Osteoblast (primary cell): ENCODE measurements around the gene ADARB1. TPM values are rescaled to one million over a fixed set of nuclear protein-coding genes. Genes with fewer than 3 reads are reported as not detected.

Experiments used
- DNase-seq: peaks from one replicate; pipeline ENCODE4 v3.0.0; 2011; ENCODE audit warnings: low spot score, mixed read lengths; ENCODE audit not compliant: insufficient read length; ENCODE audit errors: missing footprints
- H2AFZ ChIP-seq: 2 replicates; pipeline ENCODE4 v1.6.0; 2011; ENCODE audit warnings: mild to moderate bottlenecking, low read length
- H3K27ac ChIP-seq: 2 replicates; pipeline ENCODE4 v1.5.1; 2011; ENCODE audit warnings: mild to moderate bottlenecking, low read depth, low read length, moderate library complexity
- H3K27me3 ChIP-seq: 2 replicates; pipeline ENCODE4 v1.6.0; 2012; ENCODE audit warnings: mild to moderate bottlenecking, control low read depth, inconsistent platforms, low read length, moderate library complexity; ENCODE audit not compliant: insufficient read depth
- H3K36me3 ChIP-seq: 2 replicates; pipeline ENCODE4 v1.5.1; 2011; ENCODE audit warnings: mild to moderate bottlenecking, low read length, control low read depth, moderate library complexity; ENCODE audit not compliant: insufficient read depth
- H3K4me1 ChIP-seq: 2 replicates; pipeline ENCODE4 v1.5.1; 2011; ENCODE audit warnings: mild to moderate bottlenecking, low read length, control low read depth, moderate library complexity; ENCODE audit not compliant: insufficient read depth
- H3K4me2 ChIP-seq: 2 replicates; pipeline ENCODE4 v1.6.0; 2011; ENCODE audit warnings: mild to moderate bottlenecking, low read length; ENCODE audit not compliant: insufficient read depth
- H3K4me3 ChIP-seq: fragments of 200-600 bp; sonication (generic); 3 replicates; pipeline ENCODE4 v1.5.1; 2012; ENCODE audit warnings: mild to moderate bottlenecking, low read length, inconsistent platforms; ENCODE audit not compliant: insufficient read depth
- H3K79me2 ChIP-seq: 2 replicates; pipeline ENCODE4 v1.6.0; 2012; ENCODE audit warnings: mild to moderate bottlenecking, low read length, control low read depth, inconsistent platforms; ENCODE audit not compliant: insufficient read depth
- H3K9me3 ChIP-seq: 2 replicates; pipeline ENCODE4 v1.5.1; 2011; ENCODE audit warnings: low read depth, low read length, control low read depth
- H4K20me1 ChIP-seq: 2 replicates; pipeline ENCODE4 v1.6.0; 2012; ENCODE audit warnings: mild to moderate bottlenecking, low read length, control low read depth; ENCODE audit not compliant: insufficient read depth
- CTCF ChIP-seq: IDR thresholded peaks from 2 replicates; pipeline ENCODE4 v1.5.1; 2011; ENCODE audit warnings: mild to moderate bottlenecking, low read depth, low read length, moderate library complexity; ENCODE audit errors: extremely low read depth
- total RNA-seq: library from RNA; depleted of rRNA; stranded (reverse); fragments of >200 nt; gene quantifications from 2 replicates; pipeline ENCODE4 v1.2.3, GENCODE V29; 2012

ADARB1 gene
- total RNA-seq, 1 donor = 19.5 TPM

GRCh38 chr21:45030682-45031570, 43.5 kb upstream of the ADARB1 start:
- Histone ChIP-seq H3K27ac (no peak overlapping the region), H3K4me2 (peak overlapping the region; percentile 42), H3K36me3 (no peaks in the 10 kb centered on the region), H3K27me3 (peaks cover 3% of the 10 kb centered on the region), H2AFZ (no peak overlapping the region), H3K9me3 (no peaks in the 10 kb centered on the region), H3K4me1 (peaks cover 23% of the 10 kb centered on the region), H3K79me2 (no peaks in the 10 kb centered on the region), H3K4me3 (peak overlapping the region; percentile 8), H4K20me1 (no peaks in the 10 kb centered on the region)
- no peak for TF ChIP-seq CTCF
- DNase-seq = peak; percentile 93

GRCh38 chr21:45031571-45032191, 42.7 kb upstream of the ADARB1 start:
- no peak for TF ChIP-seq CTCF
- no peak overlapping the region for H3K4me3 ChIP-seq
- DNase-seq = peak; percentile 65
- H2AFZ ChIP-seq = no peak overlapping the region
- H3K36me3 ChIP-seq = no peaks in the 10 kb centered on the region
- no peak overlapping the region for H3K27ac ChIP-seq
- H4K20me1 ChIP-seq = no peaks in the 10 kb centered on the region
- no peaks in the 10 kb centered on the region for H3K79me2 ChIP-seq
- peaks cover 3% of the 10 kb centered on the region for H3K9me3 ChIP-seq
- H3K4me1 ChIP-seq = peaks cover 23% of the 10 kb centered on the region
- no peak overlapping the region for H3K4me2 ChIP-seq
- peaks cover 3% of the 10 kb centered on the region for H3K27me3 ChIP-seq

GRCh38 chr21:45032332-45032731, 42.0 kb upstream of the ADARB1 start:
- DNase-seq = no peak
- Histone ChIP-seq H3K9me3 (peaks cover 9% of the 10 kb centered on the region), H3K36me3 (no peaks in the 10 kb centered on the region), H3K4me2 (no peak overlapping the region), H2AFZ (no peak overlapping the region), H4K20me1 (no peaks in the 10 kb centered on the region), H3K27ac (no peak overlapping the region), H3K79me2 (no peaks in the 10 kb centered on the region), H3K4me3 (no peak overlapping the region), H3K27me3 (peaks cover 3% of the 10 kb centered on the region), H3K4me1 (peaks cover 23% of the 10 kb centered on the region)
- no peak for TF ChIP-seq CTCF
